ENCODE results near the gene TRIM54. TPM values are rescaled to one million over a fixed set of nuclear protein-coding genes. Genes with fewer than 3 reads are reported as not detected.

TRIM54 gene
- total and polyA plus RNA-seq, 2 of the 8 experiments (the other 6 are each of a cell fraction or from before 2014, with no cell fraction given): 3.9 to 5.8 TPM

- 12% methylated on average over 53 of the region's 75 CpGs; no CpG with 5 or more reads in 1 of the 2 experiments for WGBS, 2 experiments (ENCODE audit: extremely low coverage in 1 of 2, insufficient coverage in 1 of 2, insufficient read length in 1 of 2, insufficient replicate concordance in 2 of 2, low coverage in 1 of 2, low lambda C conversion rate in 2 of 2, missing lambda C conversion rate in 1 of 2)
- no peaks in the 10 kb centered on the region; a peak in 1 of 4 replicates for H3K9me3 ChIP-seq (ENCODE audit: insufficient read depth in 2 of 2, low read depth in 1 of 2, low read length in 1 of 2)
- H3K23ac ChIP-seq (ENCODE audit: insufficient read length): no peak overlapping the region
- H2AFZ ChIP-seq (ENCODE audit: low read length): no peak overlapping the region
- H3K56ac ChIP-seq (replicated peaks; ENCODE audit: insufficient read length, low read depth, low read length): no peak overlapping the region
- no peaks in the 10 kb centered on the region for H3K79me1 ChIP-seq (ENCODE audit: low read depth, low read length)
- no peaks in the 10 kb centered on the region for H3K79me2 ChIP-seq (ENCODE audit: control insufficient read depth in 1 of 2, insufficient read depth in 2 of 2, low read length in 2 of 2)
- ChIA-PET POLR2A (ENCODE audit: partially characterized antibody) (interaction anchor here (0.7 to 8.8 kb wide), 11 partner anchors 13 to 196 kb away, joined by 3 to 105 read pairs (median 5); partner anchors contain the start of genes ATRAID, GTF3C2, MPV17 and SLC5A6), CTCF (ENCODE audit: partially characterized antibody) (interaction anchor here (0.7 to 11.3 kb wide), 14 partner anchors 12 to 64 kb away, joined by 3 to 128 read pairs (median 4); partner anchors contain the start of genes MPV17 and TRIM54)
- H4K20me1 ChIP-seq (replicated peaks in 1 of 2; ENCODE audit: control insufficient read depth in 1 of 2, insufficient read depth in 2 of 2, low read length in 2 of 2): peaks cover 4 to 11% of the 10 kb centered on the region in 2 experiments
- no peak overlapping the region for H4K91ac ChIP-seq (replicated peaks; ENCODE audit: insufficient read length, low read length)
- no peak overlapping the region for H3K18ac ChIP-seq (ENCODE audit: extremely low read depth, low read length)
- no peak overlapping the region for H3K27ac ChIP-seq (ENCODE audit: low read depth, low read length)
- H3K4me1 ChIP-seq (replicated peaks in 1 of 4; ENCODE audit: control insufficient read depth in 3 of 4, insufficient read depth in 4 of 4, low read length in 3 of 4): peaks cover 0 to 28% (median 14%) of the 10 kb centered on the region in 4 experiments; a peak in 5 of 7 replicates
- no peak overlapping the region for H2BK5ac ChIP-seq (ENCODE audit: low read depth, low read length)
- H4K5ac ChIP-seq (ENCODE audit: insufficient read length, low read depth, low read length): no peak overlapping the region
- H2BK15ac ChIP-seq (ENCODE audit: low read length): no peak overlapping the region
- H3K36me3 ChIP-seq (ENCODE audit: control insufficient read depth in 2 of 4, insufficient read depth in 4 of 4, low read length in 3 of 4): peaks cover 0 to 4% (median 0%) of the 10 kb centered on the region in 4 experiments; a peak in 1 of 8 replicates
- DNase-seq (ENCODE audit: low read depth in 1 of 2, low spot score in 2 of 2): peak in 1 of 2 experiments; percentile 64
- no peak for FAIRE-seq
- no peak overlapping the region for H3K14ac ChIP-seq (ENCODE audit: insufficient read length)
- H3K4ac ChIP-seq (replicated peaks; ENCODE audit: insufficient read length, low read depth, low read length): no peak overlapping the region
- peak overlapping the region; percentile 63 to 69 for H3K4me2 ChIP-seq (ENCODE audit: insufficient read depth in 1 of 2, low read depth in 2 of 2, low read length in 2 of 2)
- H2BK12ac ChIP-seq (ENCODE audit: low read depth, low read length): no peak overlapping the region
- H4K8ac ChIP-seq (ENCODE audit: extremely low read depth, insufficient read depth, low read length): peak overlapping the region; percentile 76; the same call in 1 of the 2 replicates
- H3K4me3 ChIP-seq (ENCODE audit: extremely low read depth in 1 of 4, insufficient read depth in 2 of 4, low read depth in 3 of 4, low read length in 4 of 4): peak overlapping the region in 3 of 4 experiments; percentile 26 to 51 (median 34); a peak in 4 of 8 replicates
- no peak overlapping the region for H2BK120ac ChIP-seq (replicated peaks; ENCODE audit: low read depth, low read length)
- H3K23me2 ChIP-seq (ENCODE audit: low read depth, low read length): peaks cover 10% of the 10 kb centered on the region; the same call in 1 of the 2 replicates
- TF ChIP-seq RXRA (IDR thresholded peaks at IDR 0.05; ENCODE audit: insufficient read depth, low read depth, low read length): no peak
- no peak for TF ChIP-seq NRF1 (IDR thresholded peaks at IDR 0.05; ENCODE audit: low read depth, low read length)
- peak; percentile 74; the same call in 1 of the 2 replicates for TF ChIP-seq SUZ12 (IDR thresholded peaks at IDR 0.05; ENCODE audit: low read length)
- TF ChIP-seq EZH2 (IDR thresholded peaks at IDR 0.05; ENCODE audit: low read depth, low read length, severe bottlenecking): peak; percentile 57
- TF ChIP-seq CTBP2 (IDR thresholded peaks at IDR 0.05; ENCODE audit: borderline replicate concordance, insufficient read depth, insufficient read length, low read length): no peak
- H2BK20ac ChIP-seq (ENCODE audit: low read length): no peak overlapping the region
- H3K9ac ChIP-seq (replicated peaks in 1 of 4; ENCODE audit: extremely low read depth in 1 of 4, low read depth in 3 of 4, low read length in 3 of 4): no peak overlapping the region
- no peak overlapping the region for H2AK5ac ChIP-seq (ENCODE audit: low read depth, low read length)
- peaks cover 29 to 41% (median 39%) of the 10 kb centered on the region in 4 experiments for H3K27me3 ChIP-seq (replicated peaks in 1 of 4; ENCODE audit: control insufficient read depth in 3 of 4, extremely low read depth in 1 of 4, insufficient read depth in 3 of 4, low read length in 3 of 4)
Measured at GRCh38 chr2:27307545-27308358, 25.5 kb downstream of the TRIM54 start.

Measured in H1 (cell line).